GM13976 (cell line): ENCODE results near the gene LPCAT2.

ENCODE experiments used
- DNase-seq: peaks from one replicate; pipeline ENCODE4 v3.0.0; 2012; ENCODE audit warnings: low spot score
- CTCF ChIP-seq: IDR thresholded peaks from 2 replicates; pipeline ENCODE4 v1.5.1; 2012; ENCODE audit warnings: borderline replicate concordance, mild to moderate bottlenecking; ENCODE audit not compliant: insufficient read depth; ENCODE audit errors: extremely low read depth, missing control alignments, control extremely low read depth
- in situ Hi-C: fragments of 300-500 bp; cut with MboI; formaldehyde crosslinking; loops from one replicate; pipeline ENCODE4 v1.12.0; 2022; ENCODE audit warnings: low sequenced_read_pairs, mixed read lengths, inconsistent platforms; ENCODE audit not compliant: unreplicated experiment

LPCAT2 gene

DNA sequence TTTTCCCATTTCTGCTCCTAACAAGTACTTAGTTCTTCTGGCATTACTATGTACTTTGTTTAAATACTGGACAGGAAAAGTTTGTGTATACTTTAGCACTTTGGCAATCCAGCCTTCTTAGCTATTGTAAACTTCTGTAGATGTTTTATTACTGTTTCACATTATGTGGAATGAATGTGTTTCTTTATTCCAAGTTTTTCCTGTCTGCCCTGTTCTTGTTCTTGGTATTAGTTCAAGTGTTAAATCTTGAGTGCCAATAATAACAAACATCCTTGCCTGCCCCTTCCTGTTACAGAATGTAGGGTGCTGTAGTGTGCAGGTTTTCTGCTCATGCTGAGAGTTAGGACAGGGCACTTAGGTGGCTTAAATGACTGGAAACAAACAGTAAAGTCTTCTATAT, 50.4 kb downstream of the LPCAT2 start:
- TF ChIP-seq CTCF, result no peak
- in situ Hi-C loops, result no loop called here
- DNase-seq, result no peak

DNA sequence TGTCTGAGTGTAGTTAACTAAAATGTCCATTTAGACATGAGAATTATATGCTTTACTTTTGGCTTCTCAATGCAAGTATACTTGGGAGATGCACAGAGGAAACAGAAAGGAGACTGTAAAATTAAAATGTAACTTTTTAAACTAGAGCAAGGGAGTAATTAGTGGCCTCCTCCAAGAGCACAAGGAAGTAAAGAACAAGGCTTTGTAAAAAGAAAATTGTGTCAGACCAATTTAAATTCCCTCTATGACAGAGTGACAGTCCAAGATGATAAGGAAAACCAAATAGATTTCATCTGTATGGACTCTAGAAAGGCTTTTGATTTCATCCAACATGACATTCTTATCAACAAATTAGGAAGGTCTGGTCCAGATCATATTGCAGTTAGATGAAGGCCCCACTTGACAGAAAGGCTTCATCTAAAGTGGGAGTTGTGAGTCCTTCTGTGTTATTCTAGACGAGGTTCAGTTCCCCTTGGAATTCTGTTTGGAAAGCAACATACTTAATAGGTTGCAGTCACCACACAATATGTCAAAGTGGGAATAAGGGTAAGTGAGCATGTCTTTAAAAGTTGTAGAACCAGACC, 51.2 kb downstream of the LPCAT2 start:
- in situ Hi-C loops, result no loop called here
- TF ChIP-seq CTCF, result no peak
- no peak for DNase-seq

- in situ Hi-C loops, result no loop called here
- no peak for TF ChIP-seq CTCF
Measured at GRCh38 chr16:55561319-55561848, 52.5 kb downstream of the LPCAT2 start.

GRCh38 chr16:55562936-55563335, 54.1 kb downstream of the LPCAT2 start:
- no peak for TF ChIP-seq CTCF
- in situ Hi-C loops, result no loop called here
- no peak for DNase-seq

More at GRCh38 chr16:55561319-55561848, 52.5 kb downstream of the LPCAT2 start:
- no peak for DNase-seq

DNA sequence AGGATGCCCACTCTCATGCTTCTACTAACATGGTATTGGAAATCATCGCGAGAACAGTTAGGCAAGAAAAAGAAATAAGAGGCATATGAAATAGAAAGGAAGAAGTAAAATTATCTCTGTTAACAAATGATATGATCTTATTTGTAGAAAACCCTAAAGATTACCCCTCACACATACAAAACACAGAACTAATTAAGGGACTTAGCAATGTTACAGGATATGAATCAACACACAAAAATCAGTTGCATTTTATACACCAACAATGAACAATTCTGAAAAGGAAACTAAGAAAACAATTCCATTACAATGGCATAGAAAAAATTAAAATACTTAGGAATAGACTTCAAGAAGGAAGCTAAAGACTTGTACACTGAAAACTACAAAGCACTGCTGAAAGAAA, 54.9 kb downstream of the LPCAT2 start:
- TF ChIP-seq CTCF, result no peak
- no peak for DNase-seq
- in situ Hi-C loops, result no loop called here

- no peak for TF ChIP-seq CTCF
- DNase-seq, result no peak
- in situ Hi-C loops, result no loop called here
Measured at GRCh38 chr16:55565086-55565485, 56.2 kb downstream of the LPCAT2 start.
